GM10248 (cell line): ENCODE data around the gene HABP4.

Source experiments
- CTCF ChIA-PET: fragments of 300-600 bp; sonication (Branson Sonifier 250); formaldehyde crosslinking; extraction: SDS; loops from one replicate; lab custom pipeline; 2021; ENCODE audit warnings: antibody characterized with exemption; lab: Yijun Ruan, JAX
- POLR2A ChIA-PET: fragments of 350-650 bp; sonication (Branson Sonifier 250); formaldehyde crosslinking; extraction: SDS; loops from one replicate; lab custom pipeline; 2020; ENCODE audit warnings: antibody characterized with exemption; lab: Yijun Ruan, JAX
- DNase-seq: peaks from one replicate; pipeline ENCODE4 v3.0.0; 2012; ENCODE audit errors: extremely low spot score
- CTCF ChIP-seq: IDR thresholded peaks from 2 replicates; pipeline ENCODE4 v1.5.1; 2012; ENCODE audit warnings: mild to moderate bottlenecking, low read depth; ENCODE audit errors: extremely low read depth, missing control alignments, control extremely low read depth

The HABP4 gene

GRCh38 chr9:96482476-96482875 lies 32.5 kb downstream of the HABP4 start:
- ChIA-PET CTCF (interaction anchor here (0.9 kb wide), 1 partner anchor 9 kb away, joined by 4 read pairs; no protein-coding TSS in a partner anchor), POLR2A (no interaction called here)
- no peak for DNase-seq
- no peak for TF ChIP-seq CTCF

- ChIA-PET CTCF (interaction anchor here (0.9 kb wide), 1 partner anchor 10 kb away, joined by 4 read pairs; no protein-coding TSS in a partner anchor), POLR2A (no interaction called here)
- no peak for DNase-seq
- TF ChIP-seq CTCF = no peak
These were observed 33.2 kb downstream of the HABP4 start for GRCh38 chr9:96483197-96483596.

- DNase-seq = no peak
- ChIA-PET CTCF (no interaction called here), POLR2A (no interaction called here)
- TF ChIP-seq CTCF = no peak
These were observed 33.9 kb downstream of the HABP4 start for GRCh38 chr9:96483733-96484390.

DNA sequence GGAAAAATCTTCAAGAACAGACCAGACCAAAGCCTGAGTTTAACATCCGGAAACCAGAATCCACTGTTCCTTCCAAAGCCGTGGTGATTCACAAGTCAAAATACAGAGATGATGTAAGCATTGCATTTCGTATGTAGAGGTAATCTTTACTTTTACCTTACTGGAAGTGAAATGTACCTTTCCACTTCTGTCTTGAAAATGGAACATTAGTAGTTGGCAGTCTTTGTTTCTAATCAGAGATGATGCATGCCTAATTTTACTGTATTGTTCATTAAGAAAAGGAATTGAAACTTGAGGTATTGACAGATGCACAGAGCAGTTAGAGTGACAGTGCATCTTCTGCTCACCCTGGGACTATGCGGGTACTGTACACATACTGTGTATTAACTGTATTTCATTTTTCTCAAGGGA lies 34.6 kb downstream of the HABP4 start:
- POLR2A ChIA-PET = no interaction called here
- CTCF ChIA-PET = no interaction called here
- no peak for TF ChIP-seq CTCF
- DNase-seq = peak; percentile 77

- POLR2A ChIA-PET = no interaction called here
- TF ChIP-seq CTCF = no peak
- no peak for DNase-seq
- CTCF ChIA-PET = no interaction called here
These were observed 35.3 kb downstream of the HABP4 start for GRCh38 chr9:96485280-96485679.

DNA sequence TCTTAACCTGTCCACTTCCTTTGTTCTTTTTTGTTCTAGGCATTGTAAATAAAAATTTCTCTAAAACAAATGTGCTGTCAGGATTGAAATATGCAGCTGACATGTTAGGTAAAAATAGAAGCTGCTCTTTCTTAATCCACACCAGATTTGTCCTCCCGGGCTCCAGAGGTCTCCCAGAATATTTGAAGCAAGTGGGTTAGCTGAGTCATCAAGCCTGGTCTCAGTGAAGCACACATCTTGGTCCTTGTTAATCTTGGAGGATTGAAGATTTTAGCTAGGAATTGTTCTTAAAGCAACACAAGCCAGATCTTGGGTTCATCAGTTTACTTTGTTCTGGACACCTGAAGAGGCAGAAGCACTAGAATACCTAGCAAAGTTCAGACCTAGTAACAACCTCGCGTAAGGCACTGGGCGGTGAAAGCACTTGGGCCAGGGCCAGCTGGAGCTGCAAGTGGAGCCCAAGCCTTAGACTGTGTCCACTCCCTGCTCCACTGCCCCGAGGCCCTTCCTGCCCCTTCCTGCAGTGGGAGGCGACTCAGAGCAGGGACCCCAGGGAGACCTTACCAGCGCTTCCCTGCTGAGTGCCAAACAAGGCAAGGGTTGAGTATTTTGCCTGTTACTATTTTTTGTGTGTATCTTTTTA lies 36.5 kb downstream of the HABP4 start:
- DNase-seq = no peak
- no peak for TF ChIP-seq CTCF
- CTCF ChIA-PET = interaction anchor here (1.4 kb wide), 1 partner anchor 18 kb away, joined by 4 read pairs; no protein-coding TSS in a partner anchor
- POLR2A ChIA-PET = no interaction called here
